HepG2 (cell line): ENCODE results near the gene AJM1. TPM values are rescaled to one million over a fixed set of nuclear protein-coding genes. Genes with fewer than 3 reads are reported as not detected.

Source experiments
- CHD4 ChIP-seq: fragments of 200-600 bp; sonication (generic); IDR thresholded peaks from 2 replicates; pipeline ENCODE4 v1.7.0; 2017; ENCODE audit warnings: mild to moderate bottlenecking, low read length, borderline replicate concordance
- FOSL1 ChIP-seq: sonication (generic); formaldehyde crosslinking; IDR thresholded peaks from 2 replicates; pipeline ENCODE4 v1.9.0; 2021; ENCODE audit warnings: missing genetic modification reagents, borderline replicate concordance
- HOXA7 ChIP-seq: sonication (generic); formaldehyde crosslinking; IDR thresholded peaks from 2 replicates; pipeline ENCODE4 v1.8.1; 2022; ENCODE audit warnings: mild to moderate bottlenecking, missing genetic modification reagents, moderate library complexity
- POLR2G ChIP-seq: fragments of 200-400 bp; formaldehyde crosslinking; IDR thresholded peaks from 2 replicates; pipeline ENCODE4 v1.6.1; 2018; ENCODE audit warnings: mild to moderate bottlenecking, low read depth, low read length, moderate library complexity
- RORA ChIP-seq: sonication (generic); formaldehyde crosslinking; IDR thresholded peaks from 2 replicates; pipeline ENCODE4 v1.5.0; 2020; ENCODE audit warnings: mild to moderate bottlenecking, missing genetic modification reagents, moderate library complexity
- SAFB2 ChIP-seq: sonication (generic); formaldehyde crosslinking; IDR thresholded peaks from 2 replicates; pipeline ENCODE4 v1.5.1; 2020; ENCODE audit warnings: missing genetic modification reagents, low read depth, mild to moderate bottlenecking, borderline replicate concordance
- SMYD3 ChIP-seq: sonication (generic); formaldehyde crosslinking; IDR thresholded peaks from 2 replicates; pipeline ENCODE4 v1.8.1; 2023; ENCODE audit warnings: mild to moderate bottlenecking, missing genetic modification reagents
- TCF7 ChIP-seq: sonication (generic); IDR thresholded peaks from 2 replicates; pipeline ENCODE4 v1.6.1; 2016; ENCODE audit warnings: antibody characterized with exemption, low read depth
- THYN1 ChIP-seq: sonication (generic); formaldehyde crosslinking; IDR thresholded peaks from 2 replicates; pipeline ENCODE4 v1.8.1; 2023; ENCODE audit warnings: low read depth, mild to moderate bottlenecking, moderate library complexity, missing genetic modification reagents, borderline replicate concordance
- ZFP41 ChIP-seq: sonication (generic); formaldehyde crosslinking; IDR thresholded peaks from 2 replicates; pipeline ENCODE4 v1.4.0; 2020; ENCODE audit warnings: mild to moderate bottlenecking, missing genetic modification reagents, borderline replicate concordance
- ZNF253 ChIP-seq: sonication (generic); formaldehyde crosslinking; IDR thresholded peaks from 2 replicates; pipeline ENCODE4 v1.8.0; 2022; ENCODE audit warnings: mild to moderate bottlenecking, missing genetic modification reagents, borderline replicate concordance
- ZNF256 ChIP-seq: sonication (generic); formaldehyde crosslinking; conservative IDR thresholded peaks from 2 replicates; pipeline ENCODE4 v1.4.0; 2020; ENCODE audit warnings: missing genetic modification reagents
- ZNF558 ChIP-seq: sonication (generic); formaldehyde crosslinking; IDR thresholded peaks from 2 replicates; pipeline ENCODE4 v1.9.0; 2022; ENCODE audit warnings: mild to moderate bottlenecking, missing genetic modification reagents, borderline replicate concordance
- ZNF572 ChIP-seq: sonication (generic); formaldehyde crosslinking; IDR thresholded peaks from 2 replicates; pipeline ENCODE4 v1.5.1; 2020; ENCODE audit warnings: mild to moderate bottlenecking, missing genetic modification reagents
- ZNF615 ChIP-seq: sonication (generic); formaldehyde crosslinking; IDR thresholded peaks from 2 replicates; pipeline ENCODE4 v1.5.0; 2020; ENCODE audit warnings: mild to moderate bottlenecking, missing genetic modification reagents, borderline replicate concordance
- ZNF672 ChIP-seq: sonication (generic); formaldehyde crosslinking; IDR thresholded peaks from 2 replicates; pipeline ENCODE4 v1.8.1; 2022; ENCODE audit warnings: missing genetic modification reagents
- ZNF788 ChIP-seq: sonication (generic); formaldehyde crosslinking; IDR thresholded peaks from 2 replicates; pipeline ENCODE4 v1.5.0; 2020; ENCODE audit warnings: mild to moderate bottlenecking, missing genetic modification reagents, borderline replicate concordance
- polyA plus RNA-seq, 8 experiments: library from polyadenylated mRNA; depleted of rRNA in 3 of 8; stranded (reverse) in 7 of 8; unstranded in 1 of 8; fragments of >200 nt; fragmentation: Illumina TruSeq in 4 of 8; extraction: Trizol in 4 of 8; gene quantifications; 2 replicates each; pipeline versions ENCODE4 v1.2.1 to v1.2.3, GENCODE V29; 2011 to 2016; ENCODE audit warnings: low read depth in 4 of 8, missing spikeins in 1 of 8, mixed read lengths in 1 of 8; ENCODE audit not compliant: insufficient read depth in 1 of 8
- total RNA-seq, 5 experiments: library from RNA; depleted of rRNA; stranded (reverse); fragments of >200 nt; fragmentation: Illumina TruSeq; extraction: Trizol; gene quantifications; 2 replicates each; pipeline ENCODE4 v1.2.3, GENCODE V29; 2016; ENCODE audit warnings: low read depth in 1 of 5
- TF ChIP-seq, protein P1 (sequence below): sonication (generic); formaldehyde crosslinking; IDR thresholded peaks from 2 replicates; pipeline ENCODE4 v1.5.1; 2020; ENCODE audit warnings: missing genetic modification reagents, mild to moderate bottlenecking, borderline replicate concordance
- TF ChIP-seq, protein P2 (sequence below): sonication (generic); formaldehyde crosslinking; IDR thresholded peaks from 2 replicates; pipeline ENCODE4 v1.5.0; 2020; ENCODE audit warnings: mild to moderate bottlenecking, missing genetic modification reagents, moderate library complexity
- TF ChIP-seq, protein P3 (sequence below): sonication (generic); formaldehyde crosslinking; conservative IDR thresholded peaks from 2 replicates; pipeline ENCODE4 v1.5.0; 2020; ENCODE audit warnings: missing genetic modification reagents
- TF ChIP-seq, protein P4 (sequence below): sonication (generic); formaldehyde crosslinking; IDR thresholded peaks from 2 replicates; pipeline ENCODE4 v1.8.0; 2022; ENCODE audit warnings: low read depth, missing genetic modification reagents

The AJM1 gene
- total and polyA plus RNA-seq, 2 of the 13 experiments (the other 11 are each of a cell fraction or from before 2014, with no cell fraction given), result 1.1 to 1.2 TPM

DNA sequence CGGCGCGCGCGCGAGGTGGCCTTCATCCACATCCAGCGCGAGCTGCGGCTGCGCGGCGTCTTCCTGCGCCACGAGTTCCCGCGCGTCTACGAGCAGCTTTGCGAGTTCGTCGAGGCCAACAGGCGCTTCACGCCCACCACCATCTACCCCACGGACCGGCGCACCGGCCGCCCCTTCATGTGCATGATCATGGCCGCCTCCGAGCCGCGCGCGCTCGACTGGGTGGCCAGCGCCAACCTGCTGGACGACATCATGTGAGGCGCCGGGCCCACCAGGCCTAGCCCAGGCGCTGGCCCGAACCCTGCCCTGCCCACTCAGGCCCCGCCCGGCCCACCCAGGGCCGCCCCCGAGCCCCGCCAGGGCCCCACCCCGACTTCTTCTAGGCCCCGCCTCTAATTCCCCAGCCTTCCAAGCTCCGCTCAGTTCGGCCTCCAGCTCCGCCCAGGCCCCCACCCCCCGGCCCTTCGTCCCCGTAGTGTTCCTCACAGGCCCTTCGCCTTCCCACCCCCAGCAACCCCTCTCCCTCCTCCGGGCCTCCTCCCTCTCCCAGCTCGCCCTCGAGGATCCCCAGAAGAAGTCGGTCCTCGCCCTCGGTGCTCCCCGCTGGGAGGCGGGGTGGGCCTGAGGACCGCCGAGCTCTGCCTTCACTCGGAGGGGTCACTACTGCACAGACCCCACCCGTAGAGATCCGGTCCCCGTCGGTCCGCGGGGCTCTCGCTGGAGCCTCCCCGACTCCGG is 5.0 kb downstream of the AJM1 start (continued):
- TF ChIP-seq POLR2G, result no peak
- TF ChIP-seq ZFP41 (CRISPR knock-in tag), result no peak
- no peak for TF ChIP-seq TCF7
- TF ChIP-seq ZNF558 (CRISPR knock-in tag), result no peak
- TF ChIP-seq, protein P1, sequence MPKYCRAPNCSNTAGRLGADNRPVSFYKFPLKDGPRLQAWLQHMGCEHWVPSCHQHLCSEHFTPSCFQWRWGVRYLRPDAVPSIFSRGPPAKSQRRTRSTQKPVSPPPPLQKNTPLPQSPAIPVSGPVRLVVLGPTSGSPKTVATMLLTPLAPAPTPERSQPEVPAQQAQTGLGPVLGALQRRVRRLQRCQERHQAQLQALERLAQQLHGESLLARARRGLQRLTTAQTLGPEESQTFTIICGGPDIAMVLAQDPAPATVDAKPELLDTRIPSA, result no peak
- TF ChIP-seq SAFB2 (CRISPR knock-in tag), result no peak; the same call in 1 of the 2 replicates
- TF ChIP-seq, protein P2, sequence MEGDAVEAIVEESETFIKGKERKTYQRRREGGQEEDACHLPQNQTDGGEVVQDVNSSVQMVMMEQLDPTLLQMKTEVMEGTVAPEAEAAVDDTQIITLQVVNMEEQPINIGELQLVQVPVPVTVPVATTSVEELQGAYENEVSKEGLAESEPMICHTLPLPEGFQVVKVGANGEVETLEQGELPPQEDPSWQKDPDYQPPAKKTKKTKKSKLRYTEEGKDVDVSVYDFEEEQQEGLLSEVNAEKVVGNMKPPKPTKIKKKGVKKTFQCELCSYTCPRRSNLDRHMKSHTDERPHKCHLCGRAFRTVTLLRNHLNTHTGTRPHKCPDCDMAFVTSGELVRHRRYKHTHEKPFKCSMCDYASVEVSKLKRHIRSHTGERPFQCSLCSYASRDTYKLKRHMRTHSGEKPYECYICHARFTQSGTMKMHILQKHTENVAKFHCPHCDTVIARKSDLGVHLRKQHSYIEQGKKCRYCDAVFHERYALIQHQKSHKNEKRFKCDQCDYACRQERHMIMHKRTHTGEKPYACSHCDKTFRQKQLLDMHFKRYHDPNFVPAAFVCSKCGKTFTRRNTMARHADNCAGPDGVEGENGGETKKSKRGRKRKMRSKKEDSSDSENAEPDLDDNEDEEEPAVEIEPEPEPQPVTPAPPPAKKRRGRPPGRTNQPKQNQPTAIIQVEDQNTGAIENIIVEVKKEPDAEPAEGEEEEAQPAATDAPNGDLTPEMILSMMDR (CRISPR knock-in tag), result no peak
- no peak for TF ChIP-seq ZNF572 (CRISPR knock-in tag)
- no peak for TF ChIP-seq CHD4
- TF ChIP-seq, protein P3, sequence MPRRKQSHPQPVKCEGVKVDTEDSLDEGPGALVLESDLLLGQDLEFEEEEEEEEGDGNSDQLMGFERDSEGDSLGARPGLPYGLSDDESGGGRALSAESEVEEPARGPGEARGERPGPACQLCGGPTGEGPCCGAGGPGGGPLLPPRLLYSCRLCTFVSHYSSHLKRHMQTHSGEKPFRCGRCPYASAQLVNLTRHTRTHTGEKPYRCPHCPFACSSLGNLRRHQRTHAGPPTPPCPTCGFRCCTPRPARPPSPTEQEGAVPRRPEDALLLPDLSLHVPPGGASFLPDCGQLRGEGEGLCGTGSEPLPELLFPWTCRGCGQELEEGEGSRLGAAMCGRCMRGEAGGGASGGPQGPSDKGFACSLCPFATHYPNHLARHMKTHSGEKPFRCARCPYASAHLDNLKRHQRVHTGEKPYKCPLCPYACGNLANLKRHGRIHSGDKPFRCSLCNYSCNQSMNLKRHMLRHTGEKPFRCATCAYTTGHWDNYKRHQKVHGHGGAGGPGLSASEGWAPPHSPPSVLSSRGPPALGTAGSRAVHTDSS, result no peak
- TF ChIP-seq, protein P4, sequence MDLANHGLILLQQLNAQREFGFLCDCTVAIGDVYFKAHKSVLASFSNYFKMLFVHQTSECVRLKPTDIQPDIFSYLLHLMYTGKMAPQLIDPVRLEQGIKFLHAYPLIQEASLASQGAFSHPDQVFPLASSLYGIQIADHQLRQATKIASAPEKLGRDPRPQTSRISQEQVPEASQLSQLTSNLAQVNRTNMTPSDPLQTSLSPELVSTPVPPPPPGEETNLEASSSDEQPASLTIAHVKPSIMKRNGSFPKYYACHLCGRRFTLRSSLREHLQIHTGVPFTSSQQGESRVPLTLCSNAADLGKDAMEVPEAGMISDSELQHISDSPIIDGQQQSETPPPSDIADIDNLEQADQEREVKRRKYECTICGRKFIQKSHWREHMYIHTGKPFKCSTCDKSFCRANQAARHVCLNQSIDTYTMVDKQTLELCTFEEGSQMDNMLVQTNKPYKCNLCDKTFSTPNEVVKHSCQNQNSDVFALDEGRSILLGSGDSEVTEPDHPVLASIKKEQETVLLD (CRISPR knock-in tag), result no peak
- 0 out of 2 replicates have a peak, but pooled peaks have one; percentile 24 for TF ChIP-seq ZNF253 (CRISPR knock-in tag)
- TF ChIP-seq ZNF788 (CRISPR knock-in tag), result no peak
- TF ChIP-seq RORA, result no peak
- TF ChIP-seq ZNF672 (CRISPR knock-in tag), result 0 out of 2 replicates have a peak, but pooled peaks have one; percentile 12
- no peak for TF ChIP-seq ZNF256 (CRISPR knock-in tag)
- no peak for TF ChIP-seq FOSL1 (CRISPR knock-in tag)
- no peak for TF ChIP-seq THYN1 (CRISPR knock-in tag)
- no peak for TF ChIP-seq HOXA7 (CRISPR knock-in tag)
- no peak for TF ChIP-seq SMYD3 (CRISPR knock-in tag)
- TF ChIP-seq ZNF615 (CRISPR knock-in tag), result no peak
